Activated T-helper 9 cell treated with anti-CD3 and anti-CD28 coated beads, Interleukin-2, amount 50 U/mL, for 16 hours (primary cell): Measurements from ENCODE around the gene ICA1L.

Source experiments
- DNase-seq: peaks from one replicate; pipeline ENCODE4 v3.0.0-alpha.2; 2020; ENCODE audit warnings: low read depth

ICA1L gene

DNA sequence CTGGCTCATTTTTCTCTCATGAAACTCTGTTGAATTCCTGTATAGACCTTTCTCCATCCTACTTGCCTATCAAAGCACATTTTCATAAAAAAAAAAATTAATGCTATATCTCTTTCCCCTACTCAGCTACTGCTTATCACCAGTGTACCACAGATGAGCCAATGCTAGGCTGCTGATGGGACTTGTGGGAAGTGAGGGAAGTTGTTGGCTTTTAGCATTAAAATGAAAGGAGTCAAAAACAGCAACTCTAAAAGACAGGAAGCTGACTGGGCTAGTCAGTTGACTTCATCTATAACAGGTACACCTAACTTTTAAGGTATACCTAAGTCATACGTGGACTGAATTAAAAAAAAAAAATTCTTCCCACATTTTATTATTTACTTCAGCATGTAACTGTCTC, 134.7 kb downstream of the ICA1L start:
- no peak for DNase-seq

GRCh38 chr2:202726070-202726469, 145.5 kb downstream of the ICA1L start:
- no peak for DNase-seq

- DNase-seq = no peak
Measured at GRCh38 chr2:202723746-202724145, 147.8 kb downstream of the ICA1L start.
